ENCODE results near the gene TBC1D1. TPM values are rescaled to one million over a fixed set of nuclear protein-coding genes. Genes with fewer than 3 reads are reported as not detected.

TBC1D1 gene
- total RNA-seq, 2 experiments from 2014 or later: 40.7 to 46.5 TPM

GRCh38 chr4:38167973-38168372 lies 277.1 kb downstream of the TBC1D1 start:
- intact Hi-C loops (cut with DNase I, micrococcal nuclease): no loop called here
- H3K4me1 ChIP-seq (ENCODE audit: insufficient read depth, low read length): no peaks in the 10 kb centered on the region
- no peaks in the 10 kb centered on the region for H3K27me3 Mint-ChIP-seq
- no peak overlapping the region for H3K4me3 ChIP-seq (ENCODE audit: low read length)
- ChIA-PET CTCF (no interaction called here), POLR2A (no interaction called here)
- H3K9me3 ChIP-seq (ENCODE audit: control insufficient read depth in 1 of 2, insufficient read depth in 1 of 2, low read length in 2 of 2): peaks cover 5 to 6% of the 10 kb centered on the region in 2 experiments
- H3K4me1 Mint-ChIP-seq (ENCODE audit: low read depth): peaks cover 7% of the 10 kb centered on the region
- H3K27ac Mint-ChIP-seq: no peak overlapping the region
- H3K36me3 Mint-ChIP-seq (ENCODE audit: low read depth): no peaks in the 10 kb centered on the region
- H3K27me3 ChIP-seq (ENCODE audit: control insufficient read depth in 1 of 2, insufficient read depth in 2 of 2, low read length in 2 of 2): no peaks in the 10 kb centered on the region
- H3K36me3 ChIP-seq (ENCODE audit: insufficient read depth, low read length): no peaks in the 10 kb centered on the region
- H3K9me3 Mint-ChIP-seq: no peaks in the 10 kb centered on the region
- no peak for DNase-seq
- no peak overlapping the region for H3K4me3 Mint-ChIP-seq
- H3K27ac ChIP-seq (ENCODE audit: low read depth in 1 of 2, low read length in 2 of 2): no peak overlapping the region
- ATAC-seq (ENCODE audit: poor library complexity): no peak
- TF ChIP-seq, protein P1, sequence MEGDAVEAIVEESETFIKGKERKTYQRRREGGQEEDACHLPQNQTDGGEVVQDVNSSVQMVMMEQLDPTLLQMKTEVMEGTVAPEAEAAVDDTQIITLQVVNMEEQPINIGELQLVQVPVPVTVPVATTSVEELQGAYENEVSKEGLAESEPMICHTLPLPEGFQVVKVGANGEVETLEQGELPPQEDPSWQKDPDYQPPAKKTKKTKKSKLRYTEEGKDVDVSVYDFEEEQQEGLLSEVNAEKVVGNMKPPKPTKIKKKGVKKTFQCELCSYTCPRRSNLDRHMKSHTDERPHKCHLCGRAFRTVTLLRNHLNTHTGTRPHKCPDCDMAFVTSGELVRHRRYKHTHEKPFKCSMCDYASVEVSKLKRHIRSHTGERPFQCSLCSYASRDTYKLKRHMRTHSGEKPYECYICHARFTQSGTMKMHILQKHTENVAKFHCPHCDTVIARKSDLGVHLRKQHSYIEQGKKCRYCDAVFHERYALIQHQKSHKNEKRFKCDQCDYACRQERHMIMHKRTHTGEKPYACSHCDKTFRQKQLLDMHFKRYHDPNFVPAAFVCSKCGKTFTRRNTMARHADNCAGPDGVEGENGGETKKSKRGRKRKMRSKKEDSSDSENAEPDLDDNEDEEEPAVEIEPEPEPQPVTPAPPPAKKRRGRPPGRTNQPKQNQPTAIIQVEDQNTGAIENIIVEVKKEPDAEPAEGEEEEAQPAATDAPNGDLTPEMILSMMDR (IDR thresholded peaks at IDR 0.05): no peak

DNA sequence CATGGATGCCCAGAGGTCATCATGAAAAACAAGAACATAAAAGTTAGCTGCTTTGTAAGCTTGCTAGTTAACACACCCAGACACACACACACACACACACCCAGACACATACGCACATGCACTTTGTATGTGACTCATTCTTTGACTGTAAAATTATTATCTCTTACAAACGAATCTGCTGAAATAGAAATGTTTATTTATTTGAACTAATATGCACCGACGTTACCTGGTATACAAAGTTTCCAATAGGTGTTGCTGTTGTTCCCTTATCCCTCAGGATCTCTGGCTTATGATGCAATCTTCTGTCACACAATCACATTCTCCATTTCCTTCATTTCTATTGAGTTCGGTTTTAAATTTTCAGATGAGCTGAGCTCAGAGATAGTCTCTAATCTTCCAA lies 278.6 kb downstream of the TBC1D1 start:
- Histone ChIP-seq H3K4me3 (ENCODE audit: low read length) (no peak overlapping the region), H3K9me3 (ENCODE audit: control insufficient read depth in 1 of 2, insufficient read depth in 1 of 2, low read length in 2 of 2) (peaks cover 1 to 5% of the 10 kb centered on the region in 2 experiments), H3K4me1 (ENCODE audit: insufficient read depth, low read length) (no peaks in the 10 kb centered on the region), H3K36me3 (ENCODE audit: insufficient read depth, low read length) (no peaks in the 10 kb centered on the region), H3K27me3 (ENCODE audit: control insufficient read depth in 1 of 2, insufficient read depth in 2 of 2, low read length in 2 of 2) (no peaks in the 10 kb centered on the region), H3K27ac (ENCODE audit: low read depth in 1 of 2, low read length in 2 of 2) (no peak overlapping the region)
- no peak overlapping the region for H3K27ac Mint-ChIP-seq
- H3K4me1 Mint-ChIP-seq (ENCODE audit: low read depth): peaks cover 8% of the 10 kb centered on the region
- ChIA-PET CTCF (interaction anchor here (0.6 kb wide), 1 partner anchor 1726 kb away, joined by 3 read pairs; no protein-coding TSS in a partner anchor), POLR2A (interaction anchor here (0.7 kb wide), 1 partner anchor 9 kb away, joined by 4 read pairs; no protein-coding TSS in a partner anchor)
- H3K4me3 Mint-ChIP-seq: no peak overlapping the region
- H3K27me3 Mint-ChIP-seq: no peaks in the 10 kb centered on the region
- H3K9me3 Mint-ChIP-seq: no peaks in the 10 kb centered on the region
- H3K36me3 Mint-ChIP-seq (ENCODE audit: low read depth): no peaks in the 10 kb centered on the region
- intact Hi-C loops (cut with DNase I, micrococcal nuclease): no loop called here
- TF ChIP-seq, protein P1 (IDR thresholded peaks at IDR 0.05): no peak
- ATAC-seq (ENCODE audit: poor library complexity) (no peak), DNase-seq (no peak)

DNA sequence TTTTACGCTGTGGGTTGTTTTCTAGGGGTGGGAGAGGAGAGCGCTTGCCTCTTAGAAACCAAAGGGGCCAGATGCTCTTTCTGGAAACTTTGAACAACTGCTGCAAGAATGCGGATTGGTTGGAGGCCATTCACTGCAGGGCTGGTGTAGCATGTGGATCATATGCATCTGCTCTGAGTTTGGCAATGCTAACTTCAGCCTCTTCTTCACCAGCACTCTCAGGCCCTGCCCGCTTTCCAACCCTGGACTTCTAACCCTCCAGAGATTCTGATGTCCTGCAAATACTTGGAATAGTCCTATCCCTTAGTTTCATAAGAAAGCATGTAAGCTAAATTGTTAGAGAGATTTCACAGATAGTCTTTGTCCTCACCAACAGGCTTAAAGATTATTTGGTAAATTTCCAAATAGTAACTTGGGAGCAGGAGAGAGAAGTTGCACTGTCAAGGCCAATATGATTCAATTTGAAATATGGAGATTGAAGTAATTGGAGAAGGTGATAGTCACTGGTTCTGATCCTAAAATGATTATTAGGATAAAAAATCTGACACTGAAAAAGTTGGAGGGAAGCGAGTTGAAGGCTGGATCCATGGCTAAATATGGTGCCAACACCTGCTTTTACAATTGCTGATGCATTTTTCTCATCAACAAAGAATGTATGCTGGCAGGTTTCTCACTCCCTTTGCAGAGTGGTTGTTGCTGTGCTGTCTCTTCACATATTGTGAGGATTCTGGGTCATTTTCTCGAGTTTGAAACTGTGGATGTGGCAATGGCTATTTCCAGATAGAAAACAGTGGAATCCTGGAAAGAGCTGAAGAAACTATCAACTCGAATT lies 279.7 kb downstream of the TBC1D1 start:
- Mint-ChIP-seq H3K4me1 (ENCODE audit: low read depth) (peaks cover 18% of the 10 kb centered on the region), H3K9me3 (no peaks in the 10 kb centered on the region), H3K27ac (no peak overlapping the region), H3K36me3 (ENCODE audit: low read depth) (no peaks in the 10 kb centered on the region), H3K4me3 (no peak overlapping the region), H3K27me3 (no peaks in the 10 kb centered on the region)
- TF ChIP-seq, protein P1 (IDR thresholded peaks at IDR 0.05): no peak
- ChIA-PET CTCF (interaction anchor here (0.6 kb wide), 1 partner anchor 1725 kb away, joined by 3 read pairs; no protein-coding TSS in a partner anchor), POLR2A (no interaction called here)
- Histone ChIP-seq H3K27me3 (ENCODE audit: control insufficient read depth in 1 of 2, insufficient read depth in 2 of 2, low read length in 2 of 2) (no peaks in the 10 kb centered on the region), H3K4me3 (ENCODE audit: low read length) (no peak overlapping the region), H3K36me3 (ENCODE audit: insufficient read depth, low read length) (no peaks in the 10 kb centered on the region), H3K27ac (ENCODE audit: low read depth in 1 of 2, low read length in 2 of 2) (no peak overlapping the region), H3K4me1 (ENCODE audit: insufficient read depth, low read length) (no peaks in the 10 kb centered on the region), H3K9me3 (ENCODE audit: control insufficient read depth in 1 of 2, insufficient read depth in 1 of 2, low read length in 2 of 2) (peaks cover 0 to 5% of the 10 kb centered on the region in 2 experiments)
- intact Hi-C loops (cut with DNase I, micrococcal nuclease): no loop called here
- no peak for ATAC-seq (ENCODE audit: poor library complexity)
- no peak for DNase-seq

Data from CD4-positive, alpha-beta T cell (primary cell).